GM10847 (cell line): Measurements from ENCODE around the gene C2CD4A.

Source experiments
- POLR2A ChIP-seq: IDR thresholded peaks from 2 replicates; pipeline ENCODE4 v1.6.1; 2011; ENCODE audit not compliant: insufficient read length; ENCODE audit errors: extremely low read depth

Gene C2CD4A

GRCh38 chr15:62083194-62084154, 16.7 kb downstream of the C2CD4A start:
- no peak for TF ChIP-seq POLR2A

GRCh38 chr15:62085740-62086139, 19.0 kb downstream of the C2CD4A start:
- no peak for TF ChIP-seq POLR2A

GRCh38 chr15:62087671-62088352, 21.0 kb downstream of the C2CD4A start:
- TF ChIP-seq POLR2A = no peak

- no peak for TF ChIP-seq POLR2A
Observed at GRCh38 chr15:62088353-62088693, 21.5 kb downstream of the C2CD4A start.

GRCh38 chr15:62089616-62090015, 22.8 kb downstream of the C2CD4A start:
- no peak for TF ChIP-seq POLR2A

- no peak for TF ChIP-seq POLR2A
Observed at GRCh38 chr15:62090988-62091387, 24.2 kb downstream of the C2CD4A start.

- TF ChIP-seq POLR2A = no peak
Observed at GRCh38 chr15:62093809-62094208, 27.0 kb downstream of the C2CD4A start.

GRCh38 chr15:62094388-62094787, 27.6 kb downstream of the C2CD4A start:
- no peak for TF ChIP-seq POLR2A

- TF ChIP-seq POLR2A = no peak
Observed at GRCh38 chr15:62099094-62099601, 32.4 kb downstream of the C2CD4A start.

GRCh38 chr15:62103431-62103830, 36.7 kb downstream of the C2CD4A start:
- TF ChIP-seq POLR2A = no peak

GRCh38 chr15:62104401-62104800, 37.6 kb downstream of the C2CD4A start:
- no peak for TF ChIP-seq POLR2A

- no peak for TF ChIP-seq POLR2A
Observed at GRCh38 chr15:62104846-62105245, 38.1 kb downstream of the C2CD4A start.

- TF ChIP-seq POLR2A = no peak
Observed at GRCh38 chr15:62105266-62105665, 38.5 kb downstream of the C2CD4A start.

- no peak for TF ChIP-seq POLR2A
Observed at GRCh38 chr15:62106096-62106495, 39.3 kb downstream of the C2CD4A start.

- TF ChIP-seq POLR2A = no peak
Observed at GRCh38 chr15:62107571-62108121, 40.9 kb downstream of the C2CD4A start.

GRCh38 chr15:62108411-62108810, 41.6 kb downstream of the C2CD4A start:
- TF ChIP-seq POLR2A = no peak
